ENCODE data around the gene PGS1.

Gene PGS1

GRCh38 chr17:78409191-78409928, 30.9 kb downstream of the PGS1 start:
- DNase-seq, result no peak

- DNase-seq, result no peak
Observed at GRCh38 chr17:78411241-78411857, 32.9 kb downstream of the PGS1 start.

DNA sequence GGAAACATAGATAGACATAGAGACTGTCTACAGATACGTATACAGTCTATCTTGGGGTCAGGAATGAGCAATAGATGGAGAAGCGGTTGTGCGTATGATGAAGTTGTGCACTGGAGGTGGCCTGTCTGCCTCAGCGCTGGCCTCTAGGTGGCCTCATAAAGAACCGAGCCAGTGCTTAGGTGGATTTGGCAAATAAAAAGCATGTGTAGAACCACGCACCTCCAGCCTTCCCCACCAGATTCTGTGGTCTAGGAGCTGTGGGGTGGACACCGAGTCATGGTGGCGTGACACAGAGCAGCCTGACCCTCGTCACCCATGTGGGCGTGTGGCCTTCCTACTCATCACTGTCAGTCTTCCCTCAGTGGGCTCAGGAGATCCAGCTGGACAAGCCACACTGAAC, 34.0 kb downstream of the PGS1 start:
- peak; percentile 50 to 59 for DNase-seq

DNA sequence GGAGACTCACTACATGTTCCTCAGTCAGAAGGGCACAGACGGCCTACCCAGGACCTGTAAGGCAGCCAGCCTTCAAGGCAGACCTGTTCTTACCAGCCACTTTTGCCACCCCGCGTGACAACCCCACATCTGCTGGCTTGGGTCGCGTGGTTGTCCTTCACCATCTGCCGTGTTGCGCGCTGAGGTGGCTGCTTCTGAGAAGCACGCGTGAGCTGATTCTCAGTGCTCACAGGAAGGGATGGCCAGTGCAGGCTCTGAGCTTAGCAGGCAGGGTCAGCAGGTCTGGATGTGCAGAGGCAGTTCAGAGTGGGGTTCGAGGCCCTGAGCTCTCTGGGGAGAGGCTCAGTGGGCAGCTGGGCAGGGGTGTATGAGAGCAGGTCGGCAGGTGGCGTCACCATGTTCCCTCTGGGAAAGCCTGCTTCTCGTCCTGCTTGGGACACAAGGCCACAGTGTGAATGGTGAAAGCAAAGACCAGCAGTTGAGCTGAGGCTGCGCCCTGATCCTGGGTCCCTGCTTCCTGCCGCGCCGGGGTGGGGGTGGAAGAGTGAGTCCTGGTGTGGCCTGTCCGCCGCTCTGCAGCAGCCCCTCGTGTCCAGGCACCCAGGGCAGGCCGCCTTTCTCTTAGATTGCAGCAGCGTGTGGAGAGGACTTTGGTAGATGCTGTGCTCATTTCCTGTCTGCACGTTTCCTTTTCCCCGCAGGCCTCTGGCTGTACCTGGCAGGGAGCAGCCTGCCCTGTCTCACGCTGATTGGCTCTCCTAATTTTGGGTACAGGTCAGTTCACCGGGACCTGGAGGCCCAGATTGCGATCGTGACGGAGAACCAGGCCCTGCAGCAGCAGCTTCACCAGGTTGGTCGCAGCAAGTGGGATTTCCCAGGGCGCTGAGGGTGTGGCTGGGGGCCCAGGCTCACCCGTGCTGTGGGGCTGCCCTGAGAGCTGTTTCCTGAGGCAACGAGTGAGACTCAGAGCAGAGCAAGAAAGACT, 36.0 kb downstream of the PGS1 start:
- DNase-seq, result peak; percentile 56 to 61

DNA sequence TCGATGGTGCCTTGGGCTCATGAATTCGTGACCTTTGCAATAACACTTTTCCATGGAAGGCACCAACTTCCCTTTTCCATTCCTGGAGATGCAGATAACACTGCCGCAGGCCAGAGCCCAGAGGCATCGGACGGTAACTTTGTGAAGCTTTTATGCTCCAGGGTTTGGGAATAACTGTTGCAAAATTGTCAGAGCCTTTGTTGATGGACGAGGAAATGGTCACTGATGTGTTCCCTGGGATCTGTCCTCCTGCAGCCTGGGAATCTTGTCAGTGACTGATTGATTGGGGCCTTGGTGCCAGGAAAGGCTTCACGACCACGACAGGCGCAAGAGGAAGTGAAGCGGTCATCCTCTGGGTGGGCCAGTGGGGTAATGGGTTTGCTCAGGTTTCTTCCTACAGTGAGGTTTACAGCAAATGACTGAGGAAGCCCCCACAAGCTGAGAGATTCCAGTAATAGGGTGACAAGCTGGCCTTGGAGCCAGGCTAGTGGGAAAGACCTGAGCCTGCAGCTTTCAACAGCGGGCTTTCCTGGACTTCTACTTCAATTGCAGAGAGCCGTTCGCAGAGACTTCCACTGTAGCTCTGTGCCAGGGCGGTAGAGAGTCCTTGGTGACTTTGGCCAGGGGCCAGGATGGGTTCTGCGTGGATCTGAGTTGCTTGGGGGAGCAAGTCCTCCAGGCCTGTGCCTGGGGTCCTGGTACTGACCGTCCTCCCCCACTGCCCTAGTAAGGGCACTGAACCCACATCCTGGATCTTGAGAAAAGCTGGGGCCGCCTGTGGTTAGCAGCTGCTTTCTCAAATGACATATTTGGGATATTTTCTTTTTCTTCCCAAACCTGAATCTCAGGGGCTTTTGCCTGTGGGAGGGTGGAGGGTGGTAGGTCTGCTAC, 37.6 kb downstream of the PGS1 start:
- no peak for DNase-seq

DNA sequence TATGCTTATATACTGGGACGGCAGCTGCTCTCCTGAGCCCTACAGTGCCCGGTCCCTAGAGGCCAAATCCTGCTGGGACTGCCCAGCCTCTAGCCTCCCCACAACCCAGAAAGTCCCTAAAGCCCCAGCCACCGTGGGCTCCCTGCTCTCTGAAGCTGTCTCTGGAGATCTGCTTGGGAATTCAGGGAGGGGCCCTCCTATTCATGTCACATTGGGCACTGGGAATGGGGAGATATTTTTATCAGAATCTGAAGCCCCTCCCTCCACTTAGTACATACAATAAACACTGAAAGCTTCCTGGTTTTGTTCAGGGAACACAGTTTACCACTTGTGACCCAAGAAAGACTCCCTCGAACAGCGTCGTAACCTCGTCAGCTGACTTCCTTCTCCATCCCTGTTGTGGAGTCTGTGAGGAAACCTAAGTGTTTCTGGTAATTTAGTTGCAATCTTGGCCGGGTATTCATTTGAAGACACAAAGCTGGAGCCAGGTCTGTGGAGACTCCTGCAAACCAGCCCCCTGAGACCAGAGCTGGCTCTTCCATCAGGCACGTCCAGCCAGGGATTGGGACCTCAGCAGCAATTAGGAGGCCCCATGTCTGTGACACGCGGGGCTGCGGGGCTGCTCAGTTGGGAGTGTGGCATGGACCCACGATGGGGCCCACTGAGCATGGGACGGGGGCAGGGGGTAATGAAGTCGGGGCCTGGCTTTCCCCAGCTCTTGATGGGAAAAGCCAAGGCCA, 38.5 kb downstream of the PGS1 start:
- DNase-seq, result no peak

- no peak for DNase-seq
Observed at GRCh38 chr17:78417531-78417909, 39.1 kb downstream of the PGS1 start.

DNA sequence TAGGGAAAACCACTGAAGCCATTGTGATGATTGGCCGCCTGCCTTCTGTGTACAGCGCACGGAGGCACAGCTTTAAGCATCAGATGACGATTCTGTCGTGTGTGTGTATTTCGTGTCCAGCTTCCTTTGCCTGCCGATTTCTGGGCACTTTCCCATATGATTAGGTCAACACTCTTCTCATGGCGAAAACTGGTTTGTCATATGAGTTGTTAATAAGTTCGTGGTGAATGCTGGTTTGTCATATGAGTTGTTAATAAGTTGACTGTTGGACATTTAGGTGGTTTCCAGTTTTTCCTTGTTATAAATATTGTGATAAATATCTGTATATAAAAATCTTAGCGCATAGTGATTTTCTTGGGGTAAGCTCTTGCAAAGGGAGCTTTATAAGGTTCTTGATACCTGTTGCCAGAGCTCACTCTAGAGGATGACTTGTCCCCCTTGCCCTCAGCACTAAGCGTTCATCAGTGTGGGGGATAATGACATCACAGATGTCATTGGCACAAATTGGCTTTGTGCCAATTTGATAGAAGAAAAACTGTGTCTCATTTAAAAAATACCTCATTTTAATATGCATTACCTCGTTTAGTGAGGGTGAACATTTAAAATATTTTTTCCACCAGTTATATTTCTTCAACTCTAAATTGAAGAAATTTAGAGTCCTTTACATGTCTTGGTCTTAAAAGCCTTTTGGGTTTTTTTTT, 40.0 kb downstream of the PGS1 start:
- no peak for DNase-seq

GRCh38 chr17:78419970-78420815, 41.7 kb downstream of the PGS1 start:
- DNase-seq, result no peak

- no peak for DNase-seq
Observed at GRCh38 chr17:78421084-78421533, 42.7 kb downstream of the PGS1 start.

DNA sequence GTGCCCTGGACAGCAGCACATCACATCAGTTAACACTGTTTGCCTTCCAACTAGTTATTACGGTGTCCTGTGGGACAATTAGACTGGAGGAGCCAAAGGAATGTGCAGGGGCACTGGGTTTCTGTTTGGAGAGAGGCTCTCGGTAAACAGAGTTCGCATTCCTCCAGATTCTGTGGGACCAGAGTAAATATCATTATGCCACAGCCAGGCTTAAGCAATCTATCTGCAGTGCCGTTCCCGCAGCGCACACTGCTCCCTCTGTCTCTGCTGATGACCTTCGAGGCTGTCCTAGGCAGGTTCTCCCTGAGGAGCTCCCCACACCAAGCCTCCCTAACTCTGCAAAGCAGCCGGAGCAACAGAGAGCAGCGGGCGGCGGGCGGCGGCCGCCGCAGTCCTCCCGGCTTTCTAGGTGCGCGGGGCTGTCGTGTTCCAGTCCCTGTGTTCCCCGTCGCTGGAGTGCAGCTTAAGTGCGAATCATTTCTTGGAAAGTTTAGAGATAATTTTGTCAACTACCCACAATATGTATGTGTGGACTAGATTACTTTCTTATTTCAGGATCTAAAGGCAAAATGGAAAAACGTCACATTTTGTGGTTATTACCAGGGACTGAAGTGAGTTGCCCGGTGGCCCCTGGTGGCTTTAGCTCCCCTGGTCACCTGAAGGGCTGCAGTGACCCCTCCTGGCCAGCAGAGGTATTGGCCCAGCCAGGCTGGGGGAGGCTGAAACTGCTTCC, 43.3 kb downstream of the PGS1 start:
- DNase-seq, result peak; percentile 81 to 84

DNA sequence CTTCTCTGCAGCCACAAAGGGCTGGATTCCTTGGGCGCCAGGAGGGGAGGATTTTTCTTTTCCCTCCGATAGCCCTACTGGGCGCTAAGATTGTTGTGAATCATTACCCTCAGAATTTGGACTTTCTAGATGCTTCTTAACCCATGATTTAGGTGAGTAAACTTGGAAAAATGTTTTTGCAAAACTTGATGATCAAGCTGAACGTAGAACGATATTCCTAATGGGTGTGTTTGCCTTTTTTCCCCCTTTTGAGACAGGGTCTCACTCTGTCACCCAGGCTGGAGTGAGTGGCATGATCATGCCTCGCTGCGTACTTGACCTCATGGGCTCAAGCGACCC, 43.8 kb downstream of the PGS1 start:
- DNase-seq, result no peak

DNA sequence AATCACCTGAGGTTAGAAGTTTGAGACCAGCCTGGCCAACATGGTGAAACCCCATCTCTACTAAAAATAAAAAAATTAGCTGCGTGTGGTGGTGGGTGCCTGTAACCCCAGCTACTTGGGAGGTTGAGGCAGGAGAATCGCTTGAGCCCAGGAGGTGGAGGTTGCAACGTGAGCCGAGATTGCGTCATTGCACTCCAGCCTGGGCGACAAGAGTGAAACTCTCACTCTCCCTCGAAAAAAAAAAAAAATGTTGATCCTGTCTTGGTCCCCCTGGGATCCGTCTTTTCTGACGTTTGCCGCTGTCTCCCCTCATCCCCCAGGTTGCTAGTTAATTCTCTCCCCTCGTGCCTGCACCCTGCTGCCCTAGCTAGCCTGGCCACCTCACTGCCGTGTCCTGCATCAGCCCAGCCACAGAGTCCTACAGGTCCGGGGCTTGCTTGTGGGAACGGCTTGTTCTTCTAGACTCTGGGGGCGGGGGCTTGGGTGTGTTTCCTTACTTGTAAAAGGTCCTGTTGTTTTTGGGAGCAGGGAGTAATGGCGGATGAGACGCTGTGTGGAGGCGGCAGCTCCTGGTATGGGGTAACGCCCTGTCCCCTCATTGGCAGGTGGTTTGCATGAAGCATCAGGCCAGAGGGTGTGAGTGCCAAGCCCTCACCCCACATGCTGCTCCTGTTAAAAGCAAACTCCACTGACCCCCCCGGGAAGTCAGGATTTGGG, 44.6 kb downstream of the PGS1 start:
- no peak for DNase-seq

DNA sequence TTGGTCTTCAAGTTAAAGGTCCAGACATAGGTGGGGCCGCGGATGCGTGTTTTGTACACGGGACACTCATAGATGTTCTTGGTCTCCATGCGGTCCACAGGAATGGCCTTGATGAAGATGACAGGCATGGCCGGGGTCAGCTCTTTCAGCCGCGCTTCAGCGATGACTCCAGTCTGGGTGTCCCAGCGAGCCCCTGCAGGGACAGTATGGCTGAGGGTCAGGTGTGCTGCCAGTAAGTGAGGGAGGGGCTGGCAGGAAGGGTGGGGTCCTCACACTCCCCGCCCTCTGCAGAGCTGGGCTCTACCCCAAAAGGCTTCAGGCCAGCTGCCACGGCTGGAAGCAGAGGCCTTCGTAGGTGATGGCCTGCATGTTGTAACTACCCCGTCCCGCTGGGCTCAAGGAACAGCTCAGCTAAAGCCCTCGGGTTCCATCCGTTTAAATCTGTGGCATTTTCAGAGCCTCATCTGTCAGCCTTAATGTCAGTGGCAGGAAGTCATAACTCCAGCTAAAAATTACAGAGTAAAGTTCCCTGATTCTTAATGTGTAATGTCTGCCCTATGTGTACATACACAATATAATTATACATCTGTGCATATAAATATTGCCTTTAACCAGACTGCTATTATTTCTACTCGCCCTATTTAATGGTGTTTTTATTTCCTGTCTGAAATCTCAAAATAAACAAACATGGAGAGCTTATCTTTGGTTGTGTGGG, 45.7 kb downstream of the PGS1 start:
- DNase-seq, result no peak

DNA sequence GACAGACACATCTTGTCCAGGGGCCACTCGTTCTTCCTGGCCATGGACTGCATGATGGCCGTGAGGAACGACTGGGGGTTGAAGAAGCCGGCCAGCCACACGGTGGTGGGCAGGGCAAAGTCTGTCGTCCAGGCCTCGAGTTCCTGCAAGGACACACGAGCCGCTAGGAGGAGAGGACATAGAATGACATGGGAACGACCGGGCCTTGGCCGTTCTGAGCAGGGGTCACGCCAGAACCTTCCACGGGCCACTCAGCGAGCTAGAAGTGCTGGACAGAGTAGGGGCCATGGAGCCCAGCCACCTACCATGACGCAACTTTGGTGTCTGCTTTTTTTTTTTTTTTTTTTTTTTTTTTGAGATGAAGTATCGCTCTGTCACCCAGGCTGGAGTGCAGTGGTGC, 47.0 kb downstream of the PGS1 start:
- DNase-seq, result no peak

GRCh38 chr17:78426293-78426879, 47.9 kb downstream of the PGS1 start:
- DNase-seq, result no peak

DNA sequence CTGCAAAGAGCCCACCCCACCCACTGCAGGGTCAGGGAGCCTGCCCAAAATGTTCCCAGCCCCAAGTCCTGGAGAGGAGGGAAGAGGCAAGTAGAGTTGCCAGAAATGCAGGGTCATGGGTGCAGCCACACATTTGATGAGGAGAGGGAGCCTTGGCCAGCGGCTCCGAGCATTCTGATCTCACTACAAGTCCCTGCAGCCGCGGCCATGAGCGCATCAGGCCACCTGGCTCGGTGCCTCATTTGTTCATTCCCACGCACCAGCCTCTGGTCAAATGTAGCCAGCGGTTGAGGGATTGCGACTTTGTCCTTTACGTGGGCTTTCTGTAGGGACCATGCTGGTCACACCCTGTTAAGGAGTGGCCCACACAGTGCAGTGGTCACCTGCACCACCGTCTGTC, 48.7 kb downstream of the PGS1 start:
- no peak for DNase-seq

All from activated CD4-positive, alpha-beta T cell treated with anti-CD3 and anti-CD28 coated beads, Interleukin-2, amount 50 U/mL, for 48 hours (primary cell).